Measurements from ENCODE around the gene ITPKB. TPM values are rescaled to one million over a fixed set of nuclear protein-coding genes. Genes with fewer than 3 reads are reported as not detected.

The ITPKB gene
- total RNA-seq, 4 donors from 2014 or later = 29.7 to 117 (median 44.9) TPM

- intact Hi-C loops (cut with DNase I; ENCODE audit: low total_unique reads) = no loop called here
- Histone ChIP-seq H3K9me3 (no peaks in the 10 kb centered on the region), H3K4me1 (no peaks in the 10 kb centered on the region), H3K27ac (no peak overlapping the region), H3K4me3 (no peak overlapping the region), H3K36me3 (no peaks in the 10 kb centered on the region), H3K27me3 (no peaks in the 10 kb centered on the region)
- TF ChIP-seq CTCF (IDR thresholded peaks at IDR 0.05) (no peak), POLR2A (IDR thresholded peaks at IDR 0.05) (no peak)
- no peak for DNase-seq
These were observed 142.4 kb downstream of the ITPKB start for GRCh38 chr1:226596531-226597165.

- Histone ChIP-seq H3K4me3 (no peak overlapping the region), H3K27me3 (no peaks in the 10 kb centered on the region), H3K36me3 (no peaks in the 10 kb centered on the region), H3K4me1 (no peaks in the 10 kb centered on the region), H3K27ac (no peak overlapping the region), H3K9me3 (no peaks in the 10 kb centered on the region)
- no peak for TF ChIP-seq POLR2A (IDR thresholded peaks at IDR 0.05)
- TF ChIP-seq CTCF (IDR thresholded peaks at IDR 0.05) = no peak
- intact Hi-C loops (cut with DNase I; ENCODE audit: low total_unique reads) = no loop called here
- DNase-seq = no peak
These were observed 145.5 kb downstream of the ITPKB start for GRCh38 chr1:226593541-226593940.

- Histone ChIP-seq H3K27me3 (no peaks in the 10 kb centered on the region), H3K9me3 (no peaks in the 10 kb centered on the region), H3K36me3 (no peaks in the 10 kb centered on the region), H3K4me3 (no peak overlapping the region), H3K4me1 (no peaks in the 10 kb centered on the region), H3K27ac (no peak overlapping the region)
- no peak for TF ChIP-seq CTCF (IDR thresholded peaks at IDR 0.05)
- TF ChIP-seq POLR2A (IDR thresholded peaks at IDR 0.05) = no peak
- DNase-seq = no peak
- intact Hi-C loops (cut with DNase I; ENCODE audit: low total_unique reads) = no loop called here
These were observed 148.5 kb downstream of the ITPKB start for GRCh38 chr1:226590614-226591013.

- Histone ChIP-seq H3K36me3 (no peaks in the 10 kb centered on the region), H3K27ac (peak overlapping the region; percentile 54 to 76), H3K4me1 (no peaks in the 10 kb centered on the region), H3K4me3 (no peak overlapping the region), H3K9me3 (no peaks in the 10 kb centered on the region), H3K27me3 (no peaks in the 10 kb centered on the region)
- no peak for TF ChIP-seq POLR2A (IDR thresholded peaks at IDR 0.05)
- TF ChIP-seq CTCF (IDR thresholded peaks at IDR 0.05) = no peak
- peak; percentile 38 to 62 for DNase-seq
- intact Hi-C loops (cut with DNase I; ENCODE audit: low total_unique reads) = no loop called here
These were observed 149.9 kb downstream of the ITPKB start for GRCh38 chr1:226589008-226589733.

- DNase-seq = no peak
- no peaks in the 10 kb centered on the region for H3K27me3 ChIP-seq
- no peak for TF ChIP-seq POLR2A (IDR thresholded peaks at IDR 0.05)
- no peak for TF ChIP-seq CTCF (IDR thresholded peaks at IDR 0.05)
- H3K4me3 ChIP-seq = no peak overlapping the region
- H3K9me3 ChIP-seq = no peaks in the 10 kb centered on the region
- H3K4me1 ChIP-seq = no peaks in the 10 kb centered on the region
- H3K36me3 ChIP-seq = no peaks in the 10 kb centered on the region
- intact Hi-C loops (cut with DNase I; ENCODE audit: low total_unique reads) = no loop called here
- H3K27ac ChIP-seq = peak overlapping the region; percentile 54 to 76
These were observed 150.6 kb downstream of the ITPKB start for GRCh38 chr1:226588484-226588883.
